ENCODE measurements around the gene RNASEH2C. TPM values are rescaled to one million over a fixed set of nuclear protein-coding genes. Genes with fewer than 3 reads are reported as not detected.

The RNASEH2C gene
- polyA plus RNA-seq, 1 of the 3 experiments (the other 2 are of a cell fraction) = 43.9 TPM

DNA sequence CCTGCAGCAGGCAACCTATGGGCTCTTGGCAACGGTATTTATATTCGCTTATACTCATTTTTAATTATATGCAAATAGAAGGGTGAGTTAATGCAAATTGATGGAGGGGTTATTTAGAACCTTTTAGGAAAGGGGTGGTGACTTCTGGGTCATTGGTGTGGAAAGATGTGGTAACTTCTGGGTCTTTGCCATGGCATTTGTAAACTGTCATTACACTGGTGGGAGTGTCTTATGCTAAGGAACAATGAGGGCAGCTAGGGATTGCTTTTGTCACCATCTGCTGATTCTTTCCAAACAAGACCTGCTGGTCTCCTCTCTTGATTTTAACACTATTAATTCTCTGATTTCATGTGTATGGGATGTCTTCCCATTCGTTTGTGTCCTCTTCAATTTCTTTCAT, 20.2 kb downstream of the RNASEH2C start:
- Histone ChIP-seq H3K36me3 (replicated peaks in 1 of 2; ENCODE audit: control insufficient read depth in 1 of 2, insufficient read depth in 2 of 2, low read length in 1 of 2) (no peaks in the 10 kb centered on the region), H3K9ac (no peak overlapping the region), H3K9me2 (no peaks in the 10 kb centered on the region), H3K4me2 (no peak overlapping the region), H3K79me2 (ENCODE audit: insufficient read depth) (no peaks in the 10 kb centered on the region), H3F3A (replicated peaks; ENCODE audit: insufficient read depth) (no peaks in the 10 kb centered on the region), H3K9me3 (no peaks in the 10 kb centered on the region), H3K4me1 (ENCODE audit: control insufficient read depth in 1 of 2, insufficient read depth in 2 of 2, low read depth in 1 of 2, low read length in 1 of 2) (no peaks in the 10 kb centered on the region), H3K4me3 (ENCODE audit: low read depth in 2 of 2, low read length in 1 of 2) (no peak overlapping the region), H2AFZ (ENCODE audit: low read depth) (no peak overlapping the region), H4K20me1 (ENCODE audit: insufficient read depth) (no peaks in the 10 kb centered on the region), H3K27ac (ENCODE audit: low read depth in 2 of 2, low read length in 1 of 2) (no peak overlapping the region), H3K27me3 (ENCODE audit: insufficient read depth) (peaks cover 25% of the 10 kb centered on the region; the same call in 1 of the 2 replicates)
- WGBS (ENCODE audit: low lambda C conversion rate) = 17% methylated on average over 3 of the region's 3 CpGs
- DNase-seq = no peak
- ChIA-PET POLR2A (interaction anchor here (0.6 kb wide), 1 partner anchor 572 kb away, joined by 5 read pairs; no protein-coding TSS in a partner anchor), CTCF (no interaction called here)
- no peak for TF ChIP-seq TAF1 (IDR thresholded peaks at IDR 0.05; ENCODE audit: borderline replicate concordance, low read depth, low read length)
- TF ChIP-seq, protein P1, sequence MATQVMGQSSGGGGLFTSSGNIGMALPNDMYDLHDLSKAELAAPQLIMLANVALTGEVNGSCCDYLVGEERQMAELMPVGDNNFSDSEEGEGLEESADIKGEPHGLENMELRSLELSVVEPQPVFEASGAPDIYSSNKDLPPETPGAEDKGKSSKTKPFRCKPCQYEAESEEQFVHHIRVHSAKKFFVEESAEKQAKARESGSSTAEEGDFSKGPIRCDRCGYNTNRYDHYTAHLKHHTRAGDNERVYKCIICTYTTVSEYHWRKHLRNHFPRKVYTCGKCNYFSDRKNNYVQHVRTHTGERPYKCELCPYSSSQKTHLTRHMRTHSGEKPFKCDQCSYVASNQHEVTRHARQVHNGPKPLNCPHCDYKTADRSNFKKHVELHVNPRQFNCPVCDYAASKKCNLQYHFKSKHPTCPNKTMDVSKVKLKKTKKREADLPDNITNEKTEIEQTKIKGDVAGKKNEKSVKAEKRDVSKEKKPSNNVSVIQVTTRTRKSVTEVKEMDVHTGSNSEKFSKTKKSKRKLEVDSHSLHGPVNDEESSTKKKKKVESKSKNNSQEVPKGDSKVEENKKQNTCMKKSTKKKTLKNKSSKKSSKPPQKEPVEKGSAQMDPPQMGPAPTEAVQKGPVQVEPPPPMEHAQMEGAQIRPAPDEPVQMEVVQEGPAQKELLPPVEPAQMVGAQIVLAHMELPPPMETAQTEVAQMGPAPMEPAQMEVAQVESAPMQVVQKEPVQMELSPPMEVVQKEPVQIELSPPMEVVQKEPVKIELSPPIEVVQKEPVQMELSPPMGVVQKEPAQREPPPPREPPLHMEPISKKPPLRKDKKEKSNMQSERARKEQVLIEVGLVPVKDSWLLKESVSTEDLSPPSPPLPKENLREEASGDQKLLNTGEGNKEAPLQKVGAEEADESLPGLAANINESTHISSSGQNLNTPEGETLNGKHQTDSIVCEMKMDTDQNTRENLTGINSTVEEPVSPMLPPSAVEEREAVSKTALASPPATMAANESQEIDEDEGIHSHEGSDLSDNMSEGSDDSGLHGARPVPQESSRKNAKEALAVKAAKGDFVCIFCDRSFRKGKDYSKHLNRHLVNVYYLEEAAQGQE (IDR thresholded peaks at IDR 0.05; ENCODE audit: low read depth, low read length) = no peak
- TF ChIP-seq NRF1 (IDR thresholded peaks at IDR 0.05; ENCODE audit: low read depth, low read length) = no peak
- TF ChIP-seq USF2 (IDR thresholded peaks at IDR 0.05; ENCODE audit: borderline replicate concordance, low read depth, low read length) = no peak
- TF ChIP-seq RXRA (IDR thresholded peaks at IDR 0.05; ENCODE audit: borderline replicate concordance, low read depth) = no peak
- no peak for TF ChIP-seq MXI1 (IDR thresholded peaks at IDR 0.05; ENCODE audit: low read depth, low read length)
- no peak for TF ChIP-seq EP300 (IDR thresholded peaks at IDR 0.05; ENCODE audit: borderline replicate concordance in 1 of 2, low read depth in 1 of 2, low read length in 1 of 2)
- TF ChIP-seq RCOR1 (IDR thresholded peaks at IDR 0.05; ENCODE audit: low read length) = no peak
- TF ChIP-seq, protein P2, sequence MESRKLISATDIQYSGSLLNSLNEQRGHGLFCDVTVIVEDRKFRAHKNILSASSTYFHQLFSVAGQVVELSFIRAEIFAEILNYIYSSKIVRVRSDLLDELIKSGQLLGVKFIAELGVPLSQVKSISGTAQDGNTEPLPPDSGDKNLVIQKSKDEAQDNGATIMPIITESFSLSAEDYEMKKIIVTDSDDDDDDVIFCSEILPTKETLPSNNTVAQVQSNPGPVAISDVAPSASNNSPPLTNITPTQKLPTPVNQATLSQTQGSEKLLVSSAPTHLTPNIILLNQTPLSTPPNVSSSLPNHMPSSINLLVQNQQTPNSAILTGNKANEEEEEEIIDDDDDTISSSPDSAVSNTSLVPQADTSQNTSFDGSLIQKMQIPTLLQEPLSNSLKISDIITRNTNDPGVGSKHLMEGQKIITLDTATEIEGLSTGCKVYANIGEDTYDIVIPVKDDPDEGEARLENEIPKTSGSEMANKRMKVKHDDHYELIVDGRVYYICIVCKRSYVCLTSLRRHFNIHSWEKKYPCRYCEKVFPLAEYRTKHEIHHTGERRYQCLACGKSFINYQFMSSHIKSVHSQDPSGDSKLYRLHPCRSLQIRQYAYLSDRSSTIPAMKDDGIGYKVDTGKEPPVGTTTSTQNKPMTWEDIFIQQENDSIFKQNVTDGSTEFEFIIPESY (IDR thresholded peaks at IDR 0.05; ENCODE audit: borderline replicate concordance, low read depth) = no peak
- no peak for TF ChIP-seq RFX5 (IDR thresholded peaks at IDR 0.05; ENCODE audit: low read length)
- no peak for TF ChIP-seq FOXJ3 (CRISPR knock-in tag; IDR thresholded peaks at IDR 0.05)
- no peak for TF ChIP-seq TEAD4 (IDR thresholded peaks at IDR 0.05; ENCODE audit: borderline replicate concordance, insufficient read depth)
- TF ChIP-seq, protein P3, sequence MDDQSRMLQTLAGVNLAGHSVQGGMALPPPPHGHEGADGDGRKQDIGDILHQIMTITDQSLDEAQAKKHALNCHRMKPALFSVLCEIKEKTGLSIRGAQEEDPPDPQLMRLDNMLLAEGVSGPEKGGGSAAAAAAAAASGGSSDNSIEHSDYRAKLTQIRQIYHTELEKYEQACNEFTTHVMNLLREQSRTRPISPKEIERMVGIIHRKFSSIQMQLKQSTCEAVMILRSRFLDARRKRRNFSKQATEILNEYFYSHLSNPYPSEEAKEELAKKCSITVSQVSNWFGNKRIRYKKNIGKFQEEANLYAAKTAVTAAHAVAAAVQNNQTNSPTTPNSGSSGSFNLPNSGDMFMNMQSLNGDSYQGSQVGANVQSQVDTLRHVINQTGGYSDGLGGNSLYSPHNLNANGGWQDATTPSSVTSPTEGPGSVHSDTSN (IDR thresholded peaks at IDR 0.05) = no peak
- no peak for TF ChIP-seq EZH2phosphoT487 (IDR thresholded peaks at IDR 0.05; ENCODE audit: borderline replicate concordance, low read depth)
- TF ChIP-seq CHD2 (IDR thresholded peaks at IDR 0.05; ENCODE audit: low read length, partially characterized antibody) = no peak
- TF ChIP-seq FOSL2 (IDR thresholded peaks at IDR 0.05; ENCODE audit: borderline replicate concordance, low read depth) = no peak
- TF ChIP-seq FOXM1 (IDR thresholded peaks at IDR 0.05; ENCODE audit: low read depth) = no peak
- no peak for TF ChIP-seq MEF2A (IDR thresholded peaks at IDR 0.05; ENCODE audit: borderline replicate concordance, low read depth)
- TF ChIP-seq SIN3A (IDR thresholded peaks at IDR 0.05; ENCODE audit: borderline replicate concordance, low read depth, low read length) = no peak
- no peak for TF ChIP-seq GABPA (IDR thresholded peaks at IDR 0.05; ENCODE audit: low read depth)
